ENCODE measurements around the gene ZNF519.
A peak's percentile ranks its signal among the peaks of the same experiment; 100 is the strongest.
"Not testable (repeated sequence)": the region's sequence is repeated elsewhere in the genome, so short reads cannot be mapped to it uniquely, and the experiment has no call there.

The ZNF519 gene

GRCh38 chr18:14132271-14132700 lies at the start of gene ZNF519:
Gene ZNF519 (minus strand): TSS chr18:14132435. CDS start chr18:14132277, 158 bp downstream.
- DNase-seq (ENCODE audit: low spot score): peak; percentile 96

GRCh38 chr18:14179306-14179705 lies 47.1 kb upstream of the ZNF519 start:
- no peak for DNase-seq (ENCODE audit: low spot score)

GRCh38 chr18:14178321-14179196 lies 46.3 kb upstream of the ZNF519 start:
- DNase-seq (ENCODE audit: low spot score): peak; percentile 91

- not testable (repeated sequence) for DNase-seq (ENCODE audit: low spot score)
Observed at GRCh38 chr18:14177540-14178320, 45.5 kb upstream of the ZNF519 start.

GRCh38 chr18:14175404-14175803 lies 43.2 kb upstream of the ZNF519 start:
- not testable (repeated sequence) for DNase-seq (ENCODE audit: low spot score)

GRCh38 chr18:14174706-14175085 lies 42.5 kb upstream of the ZNF519 start:
- DNase-seq (ENCODE audit: low spot score): no peak

- DNase-seq (ENCODE audit: low spot score): not testable (repeated sequence)
Observed at GRCh38 chr18:14174002-14174705, 41.9 kb upstream of the ZNF519 start.

GRCh38 chr18:14173116-14173951 lies 41.1 kb upstream of the ZNF519 start:
- DNase-seq (ENCODE audit: low spot score): not testable (repeated sequence)

GRCh38 chr18:14172142-14173115 lies 40.2 kb upstream of the ZNF519 start:
- DNase-seq (ENCODE audit: low spot score): not testable (repeated sequence)

- not testable (repeated sequence) for DNase-seq (ENCODE audit: low spot score)
Observed at GRCh38 chr18:14171301-14172141, 39.3 kb upstream of the ZNF519 start.

- not testable (repeated sequence) for DNase-seq (ENCODE audit: low spot score)
Observed at GRCh38 chr18:14170367-14171036, 38.3 kb upstream of the ZNF519 start.

GRCh38 chr18:14162915-14163314 lies 30.7 kb upstream of the ZNF519 start:
- DNase-seq (ENCODE audit: low spot score): not testable (repeated sequence)

GRCh38 chr18:14151564-14152113 lies 19.4 kb upstream of the ZNF519 start:
- not testable (repeated sequence) for DNase-seq (ENCODE audit: low spot score)

- DNase-seq (ENCODE audit: low spot score): not testable (repeated sequence)
Observed at GRCh38 chr18:14150766-14151165, 18.5 kb upstream of the ZNF519 start.

GRCh38 chr18:14149916-14150420 lies 17.7 kb upstream of the ZNF519 start:
- not testable (repeated sequence) for DNase-seq (ENCODE audit: low spot score)

GRCh38 chr18:14149121-14149850 lies 17.1 kb upstream of the ZNF519 start:
- not testable (repeated sequence) for DNase-seq (ENCODE audit: low spot score)

Measured in activated CD4-positive, alpha-beta T cell treated with anti-CD3 and anti-CD28 coated beads, Interleukin-2, Interleukin-4, amounts not matched to agents 100 ng/mL and 50 ng/mL, durations not matched to agents 16 hours and 8 hours (primary cell).